A549 (cell line): ENCODE data around the gene MYO18A.

ENCODE experiments used
- EP300 ChIP-seq, 2 experiments: fragments of >200 bp; sonication (Bioruptor Twin); formaldehyde crosslinking; IDR thresholded peaks; 2 replicates in 1 of 2; 3 replicates in 1 of 2; pipeline ENCODE4 v1.6.1; 2016 to 2017
- MAFK ChIP-seq: fragments of 450-650 bp; IDR thresholded peaks from 2 replicates; pipeline ENCODE4 v1.6.1; 2014; ENCODE audit not compliant: partially characterized antibody
- POLR2AphosphoS2 ChIP-seq: conservative IDR thresholded peaks from 2 replicates; pipeline ENCODE4 v1.6.1; 2012; ENCODE audit warnings: low read length, improper control_type of control experiment, inconsistent platforms
- RFX5 ChIP-seq: fragments of 450-650 bp; IDR thresholded peaks from 2 replicates; pipeline ENCODE4 v1.7.1; 2014; ENCODE audit warnings: antibody characterized with exemption, mild to moderate bottlenecking, moderate library complexity
- ZC3H11A ChIP-seq: fragments of 450-650 bp; IDR thresholded peaks from 2 replicates; pipeline ENCODE4 v1.6.1; 2014; ENCODE audit warnings: antibody characterized with exemption, mild to moderate bottlenecking
- TF ChIP-seq, protein P1 (sequence below): fragments of >200 bp; sonication (Bioruptor Twin); formaldehyde crosslinking; IDR thresholded peaks from 3 replicates; pipeline ENCODE4 v1.5.1; 2016
- TF ChIP-seq, protein P2 (sequence below): fragments of 200-600 bp; sonication (generic); IDR thresholded peaks from 2 replicates; pipeline ENCODE4 v1.6.1; 2016; ENCODE audit warnings: antibody characterized with exemption, mild to moderate bottlenecking, moderate library complexity
- TF ChIP-seq, protein P3 (sequence below): fragments of >200 bp; sonication (Bioruptor Twin); formaldehyde crosslinking; IDR thresholded peaks from 3 replicates; pipeline ENCODE4 v1.6.1; 2016

DNA sequence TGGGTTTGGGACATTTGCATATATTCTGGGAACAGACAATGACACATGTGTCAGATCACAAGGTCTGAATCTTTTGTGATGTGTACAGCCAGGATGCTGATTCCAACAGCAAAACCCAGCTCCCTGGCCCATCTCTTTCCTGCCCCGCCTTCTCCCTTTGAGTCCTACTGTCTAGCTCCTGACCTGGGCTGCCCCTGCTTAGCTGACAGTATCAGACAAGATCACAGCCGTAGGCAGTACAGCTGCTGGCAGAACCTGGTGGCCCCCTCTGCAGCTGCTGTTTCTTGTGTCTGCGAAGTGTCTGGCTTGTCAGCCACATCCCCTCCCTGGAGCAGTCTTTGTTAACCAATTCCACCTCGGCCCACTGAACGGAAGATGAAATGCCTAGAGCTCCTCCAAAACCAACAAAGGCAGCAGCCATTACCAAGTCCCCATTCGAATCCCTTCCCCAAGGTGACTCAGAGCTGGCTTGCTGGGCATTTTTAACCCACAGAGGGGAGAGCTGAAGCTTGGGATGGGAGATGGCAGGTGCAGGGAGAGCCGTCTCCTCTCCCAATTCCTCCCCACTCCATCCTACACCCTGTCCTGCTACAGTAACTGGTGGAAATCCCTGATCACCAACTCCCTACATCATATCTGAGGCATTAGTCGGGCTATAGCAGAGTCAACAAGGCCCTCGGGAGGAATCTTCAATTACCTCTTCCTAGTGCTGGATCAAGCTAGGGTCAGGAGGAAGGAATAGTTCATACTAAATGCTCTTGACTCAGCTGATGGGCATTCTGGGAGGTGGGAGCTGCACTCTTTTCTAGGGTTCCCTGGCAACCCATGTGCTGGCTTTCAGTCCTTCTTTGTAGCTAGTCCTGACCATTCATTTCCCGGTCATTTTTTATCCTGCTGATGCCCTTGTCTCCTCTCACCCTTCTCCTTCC lies 131.5 kb downstream of the MYO18A start:
- TF ChIP-seq POLR2AphosphoS2 (no peak), EP300 (IDR thresholded peaks at IDR 0.05) (no peak), RFX5 (no peak), MAFK (no peak), ZC3H11A (no peak)
- TF ChIP-seq, protein P1, sequence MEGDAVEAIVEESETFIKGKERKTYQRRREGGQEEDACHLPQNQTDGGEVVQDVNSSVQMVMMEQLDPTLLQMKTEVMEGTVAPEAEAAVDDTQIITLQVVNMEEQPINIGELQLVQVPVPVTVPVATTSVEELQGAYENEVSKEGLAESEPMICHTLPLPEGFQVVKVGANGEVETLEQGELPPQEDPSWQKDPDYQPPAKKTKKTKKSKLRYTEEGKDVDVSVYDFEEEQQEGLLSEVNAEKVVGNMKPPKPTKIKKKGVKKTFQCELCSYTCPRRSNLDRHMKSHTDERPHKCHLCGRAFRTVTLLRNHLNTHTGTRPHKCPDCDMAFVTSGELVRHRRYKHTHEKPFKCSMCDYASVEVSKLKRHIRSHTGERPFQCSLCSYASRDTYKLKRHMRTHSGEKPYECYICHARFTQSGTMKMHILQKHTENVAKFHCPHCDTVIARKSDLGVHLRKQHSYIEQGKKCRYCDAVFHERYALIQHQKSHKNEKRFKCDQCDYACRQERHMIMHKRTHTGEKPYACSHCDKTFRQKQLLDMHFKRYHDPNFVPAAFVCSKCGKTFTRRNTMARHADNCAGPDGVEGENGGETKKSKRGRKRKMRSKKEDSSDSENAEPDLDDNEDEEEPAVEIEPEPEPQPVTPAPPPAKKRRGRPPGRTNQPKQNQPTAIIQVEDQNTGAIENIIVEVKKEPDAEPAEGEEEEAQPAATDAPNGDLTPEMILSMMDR: no peak
- TF ChIP-seq, protein P2, sequence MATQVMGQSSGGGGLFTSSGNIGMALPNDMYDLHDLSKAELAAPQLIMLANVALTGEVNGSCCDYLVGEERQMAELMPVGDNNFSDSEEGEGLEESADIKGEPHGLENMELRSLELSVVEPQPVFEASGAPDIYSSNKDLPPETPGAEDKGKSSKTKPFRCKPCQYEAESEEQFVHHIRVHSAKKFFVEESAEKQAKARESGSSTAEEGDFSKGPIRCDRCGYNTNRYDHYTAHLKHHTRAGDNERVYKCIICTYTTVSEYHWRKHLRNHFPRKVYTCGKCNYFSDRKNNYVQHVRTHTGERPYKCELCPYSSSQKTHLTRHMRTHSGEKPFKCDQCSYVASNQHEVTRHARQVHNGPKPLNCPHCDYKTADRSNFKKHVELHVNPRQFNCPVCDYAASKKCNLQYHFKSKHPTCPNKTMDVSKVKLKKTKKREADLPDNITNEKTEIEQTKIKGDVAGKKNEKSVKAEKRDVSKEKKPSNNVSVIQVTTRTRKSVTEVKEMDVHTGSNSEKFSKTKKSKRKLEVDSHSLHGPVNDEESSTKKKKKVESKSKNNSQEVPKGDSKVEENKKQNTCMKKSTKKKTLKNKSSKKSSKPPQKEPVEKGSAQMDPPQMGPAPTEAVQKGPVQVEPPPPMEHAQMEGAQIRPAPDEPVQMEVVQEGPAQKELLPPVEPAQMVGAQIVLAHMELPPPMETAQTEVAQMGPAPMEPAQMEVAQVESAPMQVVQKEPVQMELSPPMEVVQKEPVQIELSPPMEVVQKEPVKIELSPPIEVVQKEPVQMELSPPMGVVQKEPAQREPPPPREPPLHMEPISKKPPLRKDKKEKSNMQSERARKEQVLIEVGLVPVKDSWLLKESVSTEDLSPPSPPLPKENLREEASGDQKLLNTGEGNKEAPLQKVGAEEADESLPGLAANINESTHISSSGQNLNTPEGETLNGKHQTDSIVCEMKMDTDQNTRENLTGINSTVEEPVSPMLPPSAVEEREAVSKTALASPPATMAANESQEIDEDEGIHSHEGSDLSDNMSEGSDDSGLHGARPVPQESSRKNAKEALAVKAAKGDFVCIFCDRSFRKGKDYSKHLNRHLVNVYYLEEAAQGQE: no peak
- TF ChIP-seq, protein P3, sequence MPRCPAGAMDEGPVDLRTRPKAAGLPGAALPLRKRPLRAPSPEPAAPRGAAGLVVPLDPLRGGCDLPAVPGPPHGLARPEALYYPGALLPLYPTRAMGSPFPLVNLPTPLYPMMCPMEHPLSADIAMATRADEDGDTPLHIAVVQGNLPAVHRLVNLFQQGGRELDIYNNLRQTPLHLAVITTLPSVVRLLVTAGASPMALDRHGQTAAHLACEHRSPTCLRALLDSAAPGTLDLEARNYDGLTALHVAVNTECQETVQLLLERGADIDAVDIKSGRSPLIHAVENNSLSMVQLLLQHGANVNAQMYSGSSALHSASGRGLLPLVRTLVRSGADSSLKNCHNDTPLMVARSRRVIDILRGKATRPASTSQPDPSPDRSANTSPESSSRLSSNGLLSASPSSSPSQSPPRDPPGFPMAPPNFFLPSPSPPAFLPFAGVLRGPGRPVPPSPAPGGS: no peak
